Spleen (tissue), 11 donors: ENCODE measurements around the gene STXBP5. TPM values are rescaled to one million over a fixed set of nuclear protein-coding genes. Genes with fewer than 3 reads are reported as not detected.

Experiments
- DNase-seq: peaks from one replicate; pipeline ENCODE4 v3.0.0-alpha.2; 2020
- H3K27ac ChIP-seq, 8 donors: fragments of 200-600 bp; sonication (generic) in 7 of 8; 1 replicate in 4 of 8; 2 replicates in 4 of 8; pipeline versions ENCODE4 v1.5.0 to v1.8.0; 2016 to 2021; ENCODE audit warnings: inconsistent platforms in 4 of 8, mild to moderate bottlenecking in 4 of 8, moderate library complexity in 1 of 8
- H3K27me3 ChIP-seq, 7 donors: fragments of 200-600 bp; sonication (generic) in 6 of 7; replicated peaks in 1 of 7; 1 replicate in 4 of 7; 2 replicates in 3 of 7; pipeline versions ENCODE4 v1.5.0 to v1.8.0; 2016 to 2021; ENCODE audit warnings: inconsistent platforms in 3 of 7, mild to moderate bottlenecking in 1 of 7
- H3K36me3 ChIP-seq, 6 donors: fragments of 200-600 bp; sonication (generic) in 5 of 6; 1 replicate in 4 of 6; 2 replicates in 2 of 6; pipeline versions ENCODE4 v1.5.0 to v1.8.0; 2016 to 2021; ENCODE audit warnings: inconsistent platforms in 2 of 6
- H3K4me1 ChIP-seq, 6 donors: fragments of 200-600 bp; sonication (generic) in 5 of 6; 1 replicate in 3 of 6; 2 replicates in 3 of 6; pipeline versions ENCODE4 v1.5.0 to v1.8.0; 2016 to 2021; ENCODE audit warnings: inconsistent platforms in 3 of 6
- H3K4me3 ChIP-seq, 8 donors: fragments of 200-600 bp; sonication (generic) in 7 of 8; 1 replicate in 4 of 8; 2 replicates in 4 of 8; pipeline versions ENCODE4 v1.5.0 to v1.8.0; 2016 to 2021; ENCODE audit warnings: inconsistent platforms in 4 of 8, mild to moderate bottlenecking in 4 of 8, moderate library complexity in 2 of 8
- H3K9me3 ChIP-seq, 8 donors: fragments of 200-600 bp; sonication (generic) in 7 of 8; 1 replicate in 4 of 8; 2 replicates in 4 of 8; pipeline versions ENCODE4 v1.5.0 to v1.8.0; 2016 to 2021; ENCODE audit warnings: inconsistent platforms in 4 of 8
- POLR2A ChIP-seq, 3 donors: fragments of 450-650 bp; IDR thresholded peaks; one replicate each; pipeline ENCODE4 v1.5.1; 2017; ENCODE audit warnings: antibody characterized with exemption in 3 of 3, mild to moderate bottlenecking in 1 of 3
- POLR2AphosphoS5 ChIP-seq, 3 donors: sonication (generic); formaldehyde crosslinking; IDR thresholded peaks; one replicate each; pipeline ENCODE4 v1.5.1; 2017; ENCODE audit warnings: antibody characterized with exemption in 3 of 3
- WGBS, 5 donors: extraction: QIAGEN DNeasy Blood & Tissue Kit in 3 of 5; methylation state at CpG; one replicate each; pipeline versions ENCODE4 v1.1.5 to v1.1.7; 2013 to 2018; 5-methylcytosine and 5-hydroxymethylcytosine counted together
- intact Hi-C: fragments of 100-400 bp; cut with DNase I; formaldehyde crosslinking; loops from one replicate; pipeline ENCODE4 v1.15.0; 2023; ENCODE audit warnings: low total_unique reads
- polyA plus RNA-seq, 3 donors: library from polyadenylated mRNA; stranded (reverse); fragments of 200-250 nt; gene quantifications; one replicate each; pipeline ENCODE4 v1.2.1, GENCODE V29; 2013
- total RNA-seq, 7 donors: library from RNA; depleted of rRNA in 3 of 7; stranded (reverse); fragments of >200 nt in 3 of 7; fragmentation: NEBNext Ultra II Directional in 4 of 7; extraction: Animal tissue kit (Norgen Biotek cat#: 25700) in 4 of 7; gene quantifications; one replicate each; pipeline versions ENCODE4 v1.1.0 to v1.2.1, GENCODE V29; 2016 to 2021
- TF ChIP-seq, protein P1 (sequence below), 11 experiments: fragments of 200-600 bp in 7 of 11; fragments of 450-650 bp in 4 of 11; sonication (generic) in 4 of 11; IDR thresholded peaks in 8 of 11; conservative IDR thresholded peaks in 3 of 11; 1 replicate in 7 of 11; 2 replicates in 4 of 11; pipeline versions ENCODE4 v1.4.0 to v1.8.0; 2016 to 2021; ENCODE audit warnings: antibody characterized with exemption in 11 of 11, inconsistent platforms in 4 of 11, mild to moderate bottlenecking in 1 of 11
- donor health status: healthy with polysubstance abuse.
- donor health status: DM: no; HTN: no; CAD: no; lungs with moderate emphysema.
- donor health status: DM: no; HTN: no; CAD: no.
- donor health status: Bipolar disorder and iron deficiency.
- donor health status: healthy.
- donor health status: DM: no; HTN: no; CAD: no.
- donor health status: DM: yes; HTN: yes; CAD: no.

The STXBP5 gene
- total and polyA plus RNA-seq, 10 donors, result 6.5 to 51.1 (median 32.3) TPM

- no peaks in the 10 kb centered on the region for H3K9me3 ChIP-seq
- intact Hi-C loops, result no loop called here
- DNase-seq, result no peak
- H3K4me1 ChIP-seq, result no peaks in the 10 kb centered on the region
- H3K4me3 ChIP-seq, result no peak overlapping the region
- no peaks in the 10 kb centered on the region for H3K36me3 ChIP-seq
- WGBS, 5 donors, result 79 to 100% (median 87%) methylated on average over 1 of the region's 1 CpG
- TF ChIP-seq, protein P1, sequence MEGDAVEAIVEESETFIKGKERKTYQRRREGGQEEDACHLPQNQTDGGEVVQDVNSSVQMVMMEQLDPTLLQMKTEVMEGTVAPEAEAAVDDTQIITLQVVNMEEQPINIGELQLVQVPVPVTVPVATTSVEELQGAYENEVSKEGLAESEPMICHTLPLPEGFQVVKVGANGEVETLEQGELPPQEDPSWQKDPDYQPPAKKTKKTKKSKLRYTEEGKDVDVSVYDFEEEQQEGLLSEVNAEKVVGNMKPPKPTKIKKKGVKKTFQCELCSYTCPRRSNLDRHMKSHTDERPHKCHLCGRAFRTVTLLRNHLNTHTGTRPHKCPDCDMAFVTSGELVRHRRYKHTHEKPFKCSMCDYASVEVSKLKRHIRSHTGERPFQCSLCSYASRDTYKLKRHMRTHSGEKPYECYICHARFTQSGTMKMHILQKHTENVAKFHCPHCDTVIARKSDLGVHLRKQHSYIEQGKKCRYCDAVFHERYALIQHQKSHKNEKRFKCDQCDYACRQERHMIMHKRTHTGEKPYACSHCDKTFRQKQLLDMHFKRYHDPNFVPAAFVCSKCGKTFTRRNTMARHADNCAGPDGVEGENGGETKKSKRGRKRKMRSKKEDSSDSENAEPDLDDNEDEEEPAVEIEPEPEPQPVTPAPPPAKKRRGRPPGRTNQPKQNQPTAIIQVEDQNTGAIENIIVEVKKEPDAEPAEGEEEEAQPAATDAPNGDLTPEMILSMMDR (IDR thresholded peaks at IDR 0.05 in 8 of 11, conservative IDR thresholded peaks at IDR 0.05 in 3 of 11), result no peak
- TF ChIP-seq POLR2AphosphoS5 (IDR thresholded peaks at IDR 0.05) (no peak), POLR2A (IDR thresholded peaks at IDR 0.05) (no peak)
- no peak overlapping the region for H3K27ac ChIP-seq
- no peaks in the 10 kb centered on the region for H3K27me3 ChIP-seq
Observed at GRCh38 chr6:147166992-147167391, 37.2 kb upstream of the STXBP5 start.

DNA sequence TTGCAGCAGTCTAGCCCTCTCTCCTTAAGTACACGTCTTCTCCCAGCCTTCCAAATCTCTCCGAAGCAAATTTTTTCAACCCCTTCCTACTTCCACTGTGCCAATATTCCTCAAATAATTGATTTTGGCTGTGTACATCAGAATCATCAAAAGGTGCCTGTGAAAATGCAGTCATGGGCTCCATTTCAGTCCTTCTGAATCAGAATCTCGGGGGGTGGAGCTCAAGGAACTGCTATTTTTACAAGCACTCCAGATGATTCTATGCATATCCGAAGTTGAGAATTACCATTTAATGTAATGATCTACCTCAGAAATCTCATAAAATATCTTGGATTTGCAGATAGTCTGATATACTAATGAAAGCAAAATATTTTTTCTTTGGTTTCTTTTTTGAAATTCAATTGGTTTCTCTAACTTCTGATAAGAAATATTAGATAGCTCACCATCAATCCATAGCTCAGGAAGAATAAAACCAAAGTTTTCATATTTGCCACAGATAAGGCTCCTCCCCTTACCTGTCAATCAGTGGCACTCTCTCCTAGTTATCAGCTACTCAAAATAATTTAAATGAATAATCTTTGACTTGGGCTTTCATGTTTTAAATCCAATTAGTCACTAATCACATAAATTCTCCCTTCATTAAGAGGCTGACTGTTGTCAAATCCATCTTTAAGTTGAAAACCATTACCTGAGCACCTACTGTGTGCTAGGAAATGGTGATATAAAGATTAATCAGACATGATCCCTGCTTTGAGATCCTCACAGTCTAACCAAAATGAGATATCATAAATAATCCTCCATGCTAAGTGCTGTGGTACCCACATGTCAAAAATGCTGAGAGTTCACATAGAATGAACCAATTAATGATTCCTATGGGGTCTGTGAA lies 36.4 kb upstream of the STXBP5 start:
- DNase-seq, result no peak
- WGBS, 5 donors, result 80 to 91% (median 87%) methylated on average over 4 of the region's 4 CpGs
- H3K4me3 ChIP-seq, result no peak overlapping the region

GRCh38 chr6:147169529-147169928 lies 34.7 kb upstream of the STXBP5 start:
- WGBS, 5 donors, result 90 to 100% (median 91%) methylated on average over 1 of the region's 1 CpG
- intact Hi-C loops, result no loop called here
- TF ChIP-seq POLR2A (IDR thresholded peaks at IDR 0.05) (no peak), POLR2AphosphoS5 (IDR thresholded peaks at IDR 0.05) (no peak)
- TF ChIP-seq, protein P1 (IDR thresholded peaks at IDR 0.05 in 8 of 11, conservative IDR thresholded peaks at IDR 0.05 in 3 of 11), result no peak

More for the DNA sequence above, 36.4 kb upstream of the STXBP5 start:
- Histone ChIP-seq H3K27me3 (no peaks in the 10 kb centered on the region), H3K27ac (no peak overlapping the region), H3K36me3 (no peaks in the 10 kb centered on the region), H3K9me3 (no peaks in the 10 kb centered on the region), H3K4me1 (no peaks in the 10 kb centered on the region)
- TF ChIP-seq, protein P1 (IDR thresholded peaks at IDR 0.05 in 8 of 11, conservative IDR thresholded peaks at IDR 0.05 in 3 of 11), result no peak
- TF ChIP-seq POLR2A (IDR thresholded peaks at IDR 0.05) (no peak), POLR2AphosphoS5 (IDR thresholded peaks at IDR 0.05) (no peak)
- intact Hi-C loops, result no loop called here

DNA sequence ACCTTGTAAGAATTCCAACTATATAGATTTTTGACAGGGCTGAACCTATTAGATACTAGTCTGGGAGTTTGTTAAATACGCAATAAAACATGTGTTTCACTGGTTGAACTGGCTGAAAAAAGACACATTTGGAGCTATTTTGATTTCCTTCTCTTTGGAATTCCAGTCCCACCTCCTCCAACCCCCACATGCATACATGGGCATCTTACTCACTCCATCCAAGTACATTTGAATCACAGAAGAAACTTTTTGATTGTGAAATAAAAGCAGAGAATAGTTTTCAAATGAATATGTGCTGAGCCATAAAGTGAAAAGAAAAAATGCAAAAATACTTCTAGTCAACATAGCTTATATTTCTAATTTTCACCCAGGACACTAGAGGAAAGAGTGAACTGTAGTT lies 33.9 kb upstream of the STXBP5 start:
- 92 to 98% (median 95%) methylated on average over 1 of the region's 1 CpG for WGBS, 5 donors
- Histone ChIP-seq H3K4me3 (no peak overlapping the region), H3K9me3 (no peaks in the 10 kb centered on the region), H3K36me3 (no peaks in the 10 kb centered on the region), H3K27me3 (no peaks in the 10 kb centered on the region), H3K4me1 (no peaks in the 10 kb centered on the region), H3K27ac (no peak overlapping the region)
- TF ChIP-seq POLR2AphosphoS5 (IDR thresholded peaks at IDR 0.05) (no peak), POLR2A (IDR thresholded peaks at IDR 0.05) (no peak)
- TF ChIP-seq, protein P1 (IDR thresholded peaks at IDR 0.05 in 8 of 11, conservative IDR thresholded peaks at IDR 0.05 in 3 of 11), result no peak
- intact Hi-C loops, result no loop called here
- no peak for DNase-seq

More at GRCh38 chr6:147169529-147169928, 34.7 kb upstream of the STXBP5 start:
- Histone ChIP-seq H3K4me1 (no peaks in the 10 kb centered on the region), H3K36me3 (no peaks in the 10 kb centered on the region), H3K27me3 (no peaks in the 10 kb centered on the region), H3K4me3 (no peak overlapping the region), H3K9me3 (no peaks in the 10 kb centered on the region), H3K27ac (no peak overlapping the region)
- DNase-seq, result no peak
